ENCODE data around the gene LOXHD1.

Gene LOXHD1

GRCh38 chr18:46625069-46625468 is 32.0 kb downstream of the LOXHD1 start:
- FAIRE-seq, result no peak

- FAIRE-seq, result no peak
Observed at GRCh38 chr18:46624127-46624526, 32.9 kb downstream of the LOXHD1 start.

- FAIRE-seq, result no peak
Observed at GRCh38 chr18:46623541-46623940, 33.5 kb downstream of the LOXHD1 start.

- FAIRE-seq, result no peak
Observed at GRCh38 chr18:46622999-46623398, 34.0 kb downstream of the LOXHD1 start.

GRCh38 chr18:46622451-46622850 is 34.6 kb downstream of the LOXHD1 start:
- no peak for FAIRE-seq

- FAIRE-seq, result no peak
Observed at GRCh38 chr18:46621871-46622270, 35.1 kb downstream of the LOXHD1 start.

GRCh38 chr18:46621111-46621766 is 35.8 kb downstream of the LOXHD1 start:
- FAIRE-seq, result no peak

- no peak for FAIRE-seq
Observed at GRCh38 chr18:46619559-46619958, 37.5 kb downstream of the LOXHD1 start.

GRCh38 chr18:46615720-46616119 is 41.3 kb downstream of the LOXHD1 start:
- FAIRE-seq, result no peak

- FAIRE-seq, result no peak
Observed at GRCh38 chr18:46609048-46609447, 48.0 kb downstream of the LOXHD1 start.

GRCh38 chr18:46607926-46608325 is 49.1 kb downstream of the LOXHD1 start:
- FAIRE-seq, result no peak

GRCh38 chr18:46601141-46601805 is 55.7 kb downstream of the LOXHD1 start:
- no peak for FAIRE-seq

GRCh38 chr18:46596119-46596518 is 60.9 kb downstream of the LOXHD1 start:
- no peak for FAIRE-seq

GRCh38 chr18:46591783-46592391 is 65.1 kb downstream of the LOXHD1 start:
- no peak for FAIRE-seq

- FAIRE-seq, result no peak
Observed at GRCh38 chr18:46590103-46590502, 66.9 kb downstream of the LOXHD1 start.

GRCh38 chr18:46588971-46589660 is 67.9 kb downstream of the LOXHD1 start:
- no peak for FAIRE-seq

GRCh38 chr18:46587600-46587999 is 69.4 kb downstream of the LOXHD1 start:
- no peak for FAIRE-seq

- no peak for FAIRE-seq
Observed at GRCh38 chr18:46583711-46584110, 73.3 kb downstream of the LOXHD1 start.

GRCh38 chr18:46581648-46582047 is 75.4 kb downstream of the LOXHD1 start:
- no peak for FAIRE-seq

GRCh38 chr18:46578987-46579386 is 78.0 kb downstream of the LOXHD1 start:
- FAIRE-seq, result no peak

GRCh38 chr18:46577546-46577945 is 79.5 kb downstream of the LOXHD1 start:
- FAIRE-seq, result no peak

- FAIRE-seq, result no peak
Observed at GRCh38 chr18:46575851-46576250, 81.2 kb downstream of the LOXHD1 start.

- no peak for FAIRE-seq
Observed at GRCh38 chr18:46574743-46575115, 82.3 kb downstream of the LOXHD1 start.

All from endometrium (tissue), 2 donors.